Medulla oblongata (tissue), 1 donor: ENCODE measurements around the gene C11orf86.
"Not testable (repeated sequence)": the region's sequence is repeated elsewhere in the genome, so short reads cannot be mapped to it uniquely, and the experiment has no call there.

Source experiments
- DNase-seq: peaks from one replicate; pipeline ENCODE4 v3.0.0-alpha.2; 2015; ENCODE audit errors: extremely low spot score

The C11orf86 gene

GRCh38 chr11:66989360-66989759, 14.3 kb downstream of the C11orf86 start:
- DNase-seq, result not testable (repeated sequence)

- DNase-seq, result no peak
Observed at GRCh38 chr11:66992041-66992440, 16.9 kb downstream of the C11orf86 start.

GRCh38 chr11:66996609-66997273, 21.6 kb downstream of the C11orf86 start:
- no peak for DNase-seq

GRCh38 chr11:66999555-66999954, 24.5 kb downstream of the C11orf86 start:
- no peak for DNase-seq

GRCh38 chr11:67001332-67001731, 26.2 kb downstream of the C11orf86 start:
- no peak for DNase-seq

- DNase-seq, result no peak
Observed at GRCh38 chr11:67002297-67002913, 27.3 kb downstream of the C11orf86 start.

- no peak for DNase-seq
Observed at GRCh38 chr11:67002921-67003411, 27.9 kb downstream of the C11orf86 start.

GRCh38 chr11:67005200-67005599, 30.1 kb downstream of the C11orf86 start:
- not testable (repeated sequence) for DNase-seq

GRCh38 chr11:67006029-67006884, 31.2 kb downstream of the C11orf86 start:
- DNase-seq, result no peak

- DNase-seq, result no peak
Observed at GRCh38 chr11:67007126-67007525, 32.0 kb downstream of the C11orf86 start.

- no peak for DNase-seq
Observed at GRCh38 chr11:67010296-67010905, 35.3 kb downstream of the C11orf86 start.

- no peak for DNase-seq
Observed at GRCh38 chr11:67013511-67014045, 38.5 kb downstream of the C11orf86 start.

- no peak for DNase-seq
Observed at GRCh38 chr11:67014343-67014742, 39.2 kb downstream of the C11orf86 start.

GRCh38 chr11:67015048-67015447, 39.9 kb downstream of the C11orf86 start:
- no peak for DNase-seq

GRCh38 chr11:67016550-67016949, 41.4 kb downstream of the C11orf86 start:
- DNase-seq, result no peak

- no peak for DNase-seq
Observed at GRCh38 chr11:67020949-67021348, 45.8 kb downstream of the C11orf86 start.

- no peak for DNase-seq
Observed at GRCh38 chr11:67022341-67022933, 47.3 kb downstream of the C11orf86 start.

GRCh38 chr11:67022961-67023956, 48.2 kb downstream of the C11orf86 start, which contains the start of gene SYT12:
TSS of gene SYT12 (plus strand) at chr11:67023134. CDS start at chr11:67030145, 7,011 bp downstream.
- DNase-seq, result no peak

- no peak for DNase-seq
Observed at GRCh38 chr11:67023957-67024353, 48.9 kb downstream of the C11orf86 start.

- DNase-seq, result no peak
Observed at GRCh38 chr11:67024410-67024809, 49.3 kb downstream of the C11orf86 start.
